GM19372 (cell line): ENCODE data around the gene SIL1.
"Not testable (repeated sequence)": the region's sequence is repeated elsewhere in the genome, so short reads cannot be mapped to it uniquely, and the experiment has no call there.

ENCODE experiments used
- ATAC-seq: cut with Tn5 transposase; IDR thresholded peaks from one replicate; pipeline ENCODE4 v1.9.1; 2021; ENCODE audit warnings: mild to moderate bottlenecking, low read depth, moderate library complexity; ENCODE audit not compliant: unreplicated experiment

SIL1 gene

GRCh38 chr5:139117342-139117884, 80.8 kb downstream of the SIL1 start:
- ATAC-seq: no peak

GRCh38 chr5:139116100-139116655, 82.0 kb downstream of the SIL1 start:
- no peak for ATAC-seq

GRCh38 chr5:139113892-139114291, 84.3 kb downstream of the SIL1 start:
- ATAC-seq: no peak

- not testable (repeated sequence) for ATAC-seq
Measured at GRCh38 chr5:139112362-139112761, 85.8 kb downstream of the SIL1 start.

- no peak for ATAC-seq
Measured at GRCh38 chr5:139110526-139111168, 87.5 kb downstream of the SIL1 start.

- ATAC-seq: no peak
Measured at GRCh38 chr5:139108063-139108824, 89.9 kb downstream of the SIL1 start.

- ATAC-seq: no peak
Measured at GRCh38 chr5:139105621-139106071, 92.5 kb downstream of the SIL1 start.

GRCh38 chr5:139104577-139105276, 93.4 kb downstream of the SIL1 start:
- ATAC-seq: no peak

- no peak for ATAC-seq
Measured at GRCh38 chr5:139103762-139104161, 94.4 kb downstream of the SIL1 start.

- no peak for ATAC-seq
Measured at GRCh38 chr5:139100825-139101224, 97.3 kb downstream of the SIL1 start.

GRCh38 chr5:139094154-139095131, 103.7 kb downstream of the SIL1 start:
- peak; percentile 96 for ATAC-seq

- no peak for ATAC-seq
Measured at GRCh38 chr5:139092741-139093343, 105.3 kb downstream of the SIL1 start.

GRCh38 chr5:139091439-139092156, 106.6 kb downstream of the SIL1 start:
- no peak for ATAC-seq

- ATAC-seq: no peak
Measured at GRCh38 chr5:139090581-139090980, 107.6 kb downstream of the SIL1 start.

GRCh38 chr5:139088024-139088423, 110.1 kb downstream of the SIL1 start:
- no peak for ATAC-seq

GRCh38 chr5:139082813-139083498, 115.2 kb downstream of the SIL1 start:
- no peak for ATAC-seq

GRCh38 chr5:139079991-139080610, 118.1 kb downstream of the SIL1 start:
- ATAC-seq: no peak
